GM19397 (cell line): Measurements from ENCODE around the gene ABHD8.

Experiments used
- ATAC-seq: cut with Tn5 transposase; IDR thresholded peaks from one replicate; pipeline ENCODE4 v1.9.1; 2021; ENCODE audit warnings: mild to moderate bottlenecking, moderate library complexity; ENCODE audit not compliant: unreplicated experiment

The ABHD8 gene

GRCh38 chr19:17303167-17303939 is at the start of gene ABHD8:
Gene ABHD8, minus strand, starts transcription at chr19:17303425. Its CDS starts 1,809 bp downstream, at chr19:17301616.
- peak; percentile 45 for ATAC-seq

- no peak for ATAC-seq
These were observed 49.5 kb upstream of the ABHD8 start for GRCh38 chr19:17352608-17353280.

GRCh38 chr19:17351815-17352435 is 48.7 kb upstream of the ABHD8 start:
- ATAC-seq, result no peak

GRCh38 chr19:17348700-17349099 is 45.5 kb upstream of the ABHD8 start:
- no peak for ATAC-seq

- no peak for ATAC-seq
These were observed 44.7 kb upstream of the ABHD8 start for GRCh38 chr19:17347877-17348276.

GRCh38 chr19:17347361-17347760 is 44.1 kb upstream of the ABHD8 start:
- no peak for ATAC-seq

- no peak for ATAC-seq
These were observed 43.0 kb upstream of the ABHD8 start for GRCh38 chr19:17346109-17346671.

GRCh38 chr19:17341845-17342244 is 38.6 kb upstream of the ABHD8 start:
- no peak for ATAC-seq

- ATAC-seq, result no peak
These were observed 38.2 kb upstream of the ABHD8 start for GRCh38 chr19:17341386-17341785.

GRCh38 chr19:17340871-17341357 is 37.7 kb upstream of the ABHD8 start:
- ATAC-seq, result no peak

- ATAC-seq, result no peak
These were observed 37.2 kb upstream of the ABHD8 start for GRCh38 chr19:17340302-17340870.

- ATAC-seq, result no peak
These were observed 36.0 kb upstream of the ABHD8 start for GRCh38 chr19:17339088-17339741.

GRCh38 chr19:17338433-17339078 is 35.3 kb upstream of the ABHD8 start:
- ATAC-seq, result no peak

- ATAC-seq, result no peak
These were observed 34.6 kb upstream of the ABHD8 start for GRCh38 chr19:17337675-17338432.

GRCh38 chr19:17336872-17337674 is 33.8 kb upstream of the ABHD8 start, which contains the start of gene GTPBP3:
Gene GTPBP3, plus strand, starts transcription at chr19:17337553. Its CDS starts 59 bp downstream, at chr19:17337612.
- ATAC-seq, result peak; percentile 71

- no peak for ATAC-seq
These were observed 32.4 kb upstream of the ABHD8 start for GRCh38 chr19:17335575-17335974.

- peak; percentile 46 for ATAC-seq
These were observed 31.5 kb upstream of the ABHD8 start, which contains the start of gene ANO8 for GRCh38 chr19:17334414-17335409. Gene ANO8, minus strand, starts transcription at chr19:17334855. Its CDS starts 185 bp downstream, at chr19:17334670.
